Keratinocyte (primary cell): ENCODE results near the gene TTC22. TPM values are rescaled to one million over a fixed set of nuclear protein-coding genes. Genes with fewer than 3 reads are reported as not detected.

Experiments used
- DNase-seq: peaks from one replicate; pipeline ENCODE4 v3.0.0-alpha.2; 2011; ENCODE audit warnings: low read depth, missing footprints, low spot score
- FAIRE-seq: peaks from 2 replicates; lab custom pipeline; 2011; peaks lifted over from hg19 to GRCh38; lab: Jason Lieb, UNC
- H2AFZ ChIP-seq: 2 replicates; pipeline ENCODE4 v1.6.0; 2012; ENCODE audit warnings: low read length, control low read depth, inconsistent platforms; ENCODE audit not compliant: control insufficient read depth
- H3K27ac ChIP-seq: 2 replicates; pipeline ENCODE4 v1.5.1; 2011; ENCODE audit warnings: low read length; ENCODE audit not compliant: control insufficient read depth, insufficient read depth
- H3K27me3 ChIP-seq: 3 replicates; pipeline ENCODE4 v1.6.0; 2011; ENCODE audit warnings: low read length; ENCODE audit not compliant: control insufficient read depth, insufficient read depth; ENCODE audit errors: extremely low read depth
- H3K36me3 ChIP-seq, 2 experiments: 2 replicates in 1 of 2; 3 replicates in 1 of 2; pipeline ENCODE4 v1.5.1; 2011; ENCODE audit warnings: low read length in 2 of 2, mild to moderate bottlenecking in 1 of 2; ENCODE audit not compliant: control insufficient read depth in 2 of 2, insufficient read depth in 2 of 2; ENCODE audit errors: extremely low read depth in 1 of 2
- H3K4me1 ChIP-seq: 3 replicates; pipeline ENCODE4 v1.5.1; 2011; ENCODE audit warnings: low read length; ENCODE audit not compliant: control insufficient read depth, insufficient read depth; ENCODE audit errors: extremely low read depth
- H3K4me2 ChIP-seq: 3 replicates; pipeline ENCODE4 v1.6.0; 2011; ENCODE audit warnings: low read depth, low read length; ENCODE audit not compliant: control insufficient read depth, insufficient read depth; ENCODE audit errors: extremely low read depth
- H3K4me3 ChIP-seq, 3 experiments: fragments of 200-600 bp in 1 of 3; sonication (generic) in 1 of 3; 2 replicates in 2 of 3; 3 replicates in 1 of 3; pipeline ENCODE4 v1.5.1; 2011 to 2016; ENCODE audit warnings: low read length in 3 of 3, mild to moderate bottlenecking in 3 of 3, control low read depth in 2 of 3, inconsistent platforms in 1 of 3, low read depth in 1 of 3, mixed read lengths in 1 of 3, mixed run types in 1 of 3, moderate library complexity in 1 of 3; ENCODE audit not compliant: control insufficient read depth in 2 of 3, insufficient read depth in 2 of 3; ENCODE audit errors: extremely low read depth in 1 of 3
- H3K79me2 ChIP-seq: 2 replicates; pipeline ENCODE4 v1.6.0; 2012; ENCODE audit warnings: low read length; ENCODE audit not compliant: control insufficient read depth, insufficient read depth
- H3K9ac ChIP-seq: 3 replicates; pipeline ENCODE4 v1.6.0; 2011; ENCODE audit warnings: low read length; ENCODE audit not compliant: control insufficient read depth, insufficient read depth; ENCODE audit errors: extremely low read depth
- H3K9me1 ChIP-seq: 3 replicates; pipeline ENCODE4 v1.6.0; 2011; ENCODE audit warnings: low read length; ENCODE audit not compliant: control insufficient read depth, insufficient read depth; ENCODE audit errors: extremely low read depth
- H3K9me3 ChIP-seq: 2 replicates; pipeline ENCODE4 v1.5.1; 2012; ENCODE audit warnings: low read depth, low read length; ENCODE audit not compliant: control insufficient read depth
- H4K20me1 ChIP-seq: 3 replicates; pipeline ENCODE4 v1.6.0; 2011; ENCODE audit warnings: low read length; ENCODE audit not compliant: control insufficient read depth, insufficient read depth; ENCODE audit errors: extremely low read depth
- CTCF ChIP-seq, 3 experiments: IDR thresholded peaks in 1 of 3; conservative IDR thresholded peaks in 1 of 3; optimal IDR thresholded peaks in 1 of 3; 2 replicates in 2 of 3; 3 replicates in 1 of 3; pipeline versions ENCODE3 to v1.5.1; 2011; ENCODE audit warnings: low read length in 3 of 3, mild to moderate bottlenecking in 3 of 3, moderate library complexity in 2 of 3, control low read depth in 1 of 3, inconsistent platforms in 1 of 3; ENCODE audit not compliant: insufficient read depth in 2 of 3; ENCODE audit errors: extremely low read depth in 1 of 3
- EZH2 ChIP-seq: IDR thresholded peaks from one replicate; pipeline ENCODE4 v1.6.1; 2012; ENCODE audit warnings: inconsistent platforms, mild to moderate bottlenecking, low read length, moderate library complexity
- dilution Hi-C: fragments of 300-500 bp; cut with MboI; formaldehyde crosslinking; loops from one replicate; pipeline ENCODE4 v1.7.0; 2020; ENCODE audit warnings: low sequenced_read_pairs; ENCODE audit not compliant: extremely low pct_ligation_motif_present
- polyA plus RNA-seq, 5 experiments: library from polyadenylated mRNA; depleted of rRNA in 3 of 5; stranded (reverse) in 3 of 5; stranded (forward) in 1 of 5; unstranded in 1 of 5; fragments of >200 nt; gene quantifications; 1 replicate in 1 of 5; 2 replicates in 3 of 5; 3 replicates in 1 of 5; pipeline versions ENCODE4 v1.2.1 to v1.2.3, GENCODE V29; 2011 to 2012; ENCODE audit warnings: missing spikeins in 2 of 5, low read depth in 1 of 5, low replicate concordance in 1 of 5

Gene TTC22
- polyA plus RNA-seq, 1 donor (not counting 4 experiments of a cell fraction or from before 2014, with no cell fraction given): 5.1 TPM

GRCh38 chr1:54811739-54812655 is 10.9 kb upstream of the TTC22 start:
- H3K27me3 ChIP-seq: peaks cover 7% of the 10 kb centered on the region
- H3K27ac ChIP-seq: no peak overlapping the region
- no peaks in the 10 kb centered on the region for H3K4me1 ChIP-seq
- no peaks in the 10 kb centered on the region for H3K79me2 ChIP-seq
- DNase-seq: no peak
- H3K9me1 ChIP-seq: no peaks in the 10 kb centered on the region
- TF ChIP-seq EZH2 (no peak), CTCF (optimal IDR thresholded peaks at IDR 0.05 in 1 of 3, IDR thresholded peaks at IDR 0.05 in 1 of 3, conservative IDR thresholded peaks at IDR 0.05 in 1 of 3; ENCODE audit: extremely low read depth in 1 of 3, insufficient read depth in 2 of 3, low read length in 3 of 3) (no peak)
- no peak overlapping the region for H3K4me2 ChIP-seq
- no peaks in the 10 kb centered on the region for H3K36me3 ChIP-seq
- no peak overlapping the region for H3K4me3 ChIP-seq
- dilution Hi-C loops: no loop called here
- H4K20me1 ChIP-seq: no peaks in the 10 kb centered on the region
- no peaks in the 10 kb centered on the region for H3K9me3 ChIP-seq
- no peak overlapping the region for H2AFZ ChIP-seq
- no peak overlapping the region for H3K9ac ChIP-seq
- FAIRE-seq: no peak

GRCh38 chr1:54811066-54811465 is 9.9 kb upstream of the TTC22 start:
- H3K27me3 ChIP-seq: peaks cover 4% of the 10 kb centered on the region
- no peak overlapping the region for H3K27ac ChIP-seq
- no peaks in the 10 kb centered on the region for H3K4me1 ChIP-seq
- H4K20me1 ChIP-seq: no peaks in the 10 kb centered on the region
- FAIRE-seq (no peak), DNase-seq (no peak)
- no peak overlapping the region for H2AFZ ChIP-seq
- H3K4me3 ChIP-seq: no peak overlapping the region
- H3K36me3 ChIP-seq: no peaks in the 10 kb centered on the region
- no peak for TF ChIP-seq EZH2
- no peak for TF ChIP-seq CTCF (optimal IDR thresholded peaks at IDR 0.05 in 1 of 3, IDR thresholded peaks at IDR 0.05 in 1 of 3, conservative IDR thresholded peaks at IDR 0.05 in 1 of 3; ENCODE audit: extremely low read depth in 1 of 3, insufficient read depth in 2 of 3, low read length in 3 of 3)
- dilution Hi-C loops: no loop called here
- no peaks in the 10 kb centered on the region for H3K79me2 ChIP-seq
- no peak overlapping the region for H3K9ac ChIP-seq
- no peak overlapping the region for H3K4me2 ChIP-seq
- H3K9me1 ChIP-seq: no peaks in the 10 kb centered on the region
- H3K9me3 ChIP-seq: no peaks in the 10 kb centered on the region
